H1 (cell line): Measurements from ENCODE around the gene TNS3. TPM values are rescaled to one million over a fixed set of nuclear protein-coding genes. Genes with fewer than 3 reads are reported as not detected.

Experiments
- CTCF ChIA-PET: fragments of 300-600 bp; sonication (Branson Sonifier 250); formaldehyde crosslinking; loops from one replicate; lab custom pipeline; 2021; ENCODE audit not compliant: partially characterized antibody; lab: Charles Lee
- POLR2A ChIA-PET: fragments of 300-600 bp; sonication (Branson Sonifier 250); formaldehyde crosslinking; loops from one replicate; lab custom pipeline; 2021; ENCODE audit warnings: inconsistent platforms; ENCODE audit not compliant: partially characterized antibody; lab: Charles Lee
- DNase-seq, 2 experiments: peaks; one replicate each; pipeline versions ENCODE4 v3.0.0 to v3.0.0-alpha.2; 2010 to 2022; ENCODE audit warnings: low spot score in 2 of 2, low read depth in 1 of 2, mixed read lengths in 1 of 2
- FAIRE-seq: peaks from 2 replicates; lab custom pipeline; 2011; peaks lifted over from hg19 to GRCh38; lab: Jason Lieb, UNC
- H2AFZ ChIP-seq: 2 replicates; pipeline ENCODE4 v1.8.1; 2012; ENCODE audit warnings: low read length, inconsistent platforms
- H2AK5ac ChIP-seq: 2 replicates; pipeline ENCODE4 v1.6.1; 2013; ENCODE audit warnings: low read depth, low read length
- H2BK120ac ChIP-seq: replicated peaks from 2 replicates; pipeline ENCODE3; 2013; ENCODE audit warnings: low read depth, low read length, inconsistent platforms
- H2BK12ac ChIP-seq: 2 replicates; pipeline ENCODE4 v1.6.1; 2013; ENCODE audit warnings: low read depth, low read length
- H2BK15ac ChIP-seq: 2 replicates; pipeline ENCODE4 v1.6.1; 2013; ENCODE audit warnings: low read length
- H2BK20ac ChIP-seq: 2 replicates; pipeline ENCODE4 v1.6.1; 2013; ENCODE audit warnings: low read length
- H2BK5ac ChIP-seq: 2 replicates; pipeline ENCODE4 v1.6.1; 2013; ENCODE audit warnings: low read depth, low read length
- H3K14ac ChIP-seq: 2 replicates; pipeline ENCODE4 v1.6.1; 2013; ENCODE audit warnings: inconsistent platforms; ENCODE audit not compliant: insufficient read length
- H3K18ac ChIP-seq: 2 replicates; pipeline ENCODE4 v1.6.1; 2013; ENCODE audit warnings: low read length; ENCODE audit errors: extremely low read depth
- H3K23ac ChIP-seq: 2 replicates; pipeline ENCODE4 v1.6.1; 2013; ENCODE audit warnings: inconsistent platforms; ENCODE audit not compliant: insufficient read length
- H3K23me2 ChIP-seq: 2 replicates; pipeline ENCODE4 v1.6.1; 2013; ENCODE audit warnings: low read depth, low read length
- H3K27ac ChIP-seq: 2 replicates; pipeline ENCODE4 v1.6.1; 2011; ENCODE audit warnings: low read depth, low read length, inconsistent platforms
- H3K27me3 ChIP-seq, 4 experiments: replicated peaks in 1 of 4; 1 replicate in 1 of 4; 2 replicates in 3 of 4; pipeline versions ENCODE4 v1.6.1 to v1.8.1; 2011 to 2013; ENCODE audit warnings: low read length in 3 of 4, mild to moderate bottlenecking in 3 of 4, inconsistent platforms in 2 of 4, mixed read lengths in 2 of 4, moderate library complexity in 1 of 4; ENCODE audit not compliant: control insufficient read depth in 3 of 4, insufficient read depth in 3 of 4; ENCODE audit errors: extremely low read depth in 1 of 4
- H3K36me3 ChIP-seq, 4 experiments: 2 replicates each; pipeline versions ENCODE4 v1.6.1 to v1.8.1; 2011 to 2013; ENCODE audit warnings: mild to moderate bottlenecking in 4 of 4, low read length in 3 of 4, moderate library complexity in 2 of 4, control low read depth in 1 of 4, inconsistent platforms in 1 of 4; ENCODE audit not compliant: insufficient read depth in 4 of 4, control insufficient read depth in 2 of 4
- H3K4ac ChIP-seq: replicated peaks from 2 replicates; pipeline ENCODE3; 2013; ENCODE audit warnings: low read length, low read depth, mixed read lengths, inconsistent platforms; ENCODE audit not compliant: insufficient read length
- H3K4me1 ChIP-seq, 4 experiments: replicated peaks in 1 of 4; 1 replicate in 1 of 4; 2 replicates in 3 of 4; pipeline versions ENCODE4 v1.6.1 to v1.8.1; 2011 to 2013; ENCODE audit warnings: low read length in 3 of 4, inconsistent platforms in 2 of 4, mixed read lengths in 1 of 4; ENCODE audit not compliant: insufficient read depth in 4 of 4, control insufficient read depth in 3 of 4
- H3K4me2 ChIP-seq, 2 experiments: 2 replicates each; pipeline versions ENCODE4 v1.6.1 to v1.8.1; 2011 to 2013; ENCODE audit warnings: low read depth in 2 of 2, low read length in 2 of 2, control low read depth in 1 of 2, inconsistent platforms in 1 of 2, mild to moderate bottlenecking in 1 of 2; ENCODE audit not compliant: insufficient read depth in 1 of 2
- H3K4me3 ChIP-seq, 4 experiments: fragments of 200-600, 300-600 bp in 1 of 4; sonication (generic), shearing (Covaris generic), sonication (Bioruptor Twin) in 1 of 4; 2 replicates each; pipeline versions ENCODE4 v1.5.1 to v1.8.1; 2011 to 2016; ENCODE audit warnings: low read length in 4 of 4, low read depth in 3 of 4, control low read depth in 2 of 4, inconsistent platforms in 2 of 4, mild to moderate bottlenecking in 2 of 4, mixed read lengths in 1 of 4, moderate library complexity in 1 of 4; ENCODE audit not compliant: insufficient read depth in 2 of 4; ENCODE audit errors: extremely low read depth in 1 of 4
- H3K56ac ChIP-seq: replicated peaks from 2 replicates; pipeline ENCODE3; 2013; ENCODE audit warnings: low read depth, mild to moderate bottlenecking, mixed read lengths, low read length, inconsistent platforms; ENCODE audit not compliant: insufficient read length
- H3K79me1 ChIP-seq: 2 replicates; pipeline ENCODE4 v1.6.1; 2013; ENCODE audit warnings: low read depth, low read length, control low read depth
- H3K79me2 ChIP-seq, 2 experiments: 2 replicates each; pipeline versions ENCODE4 v1.6.1 to v1.8.1; 2012 to 2013; ENCODE audit warnings: low read length in 2 of 2, mild to moderate bottlenecking in 2 of 2, inconsistent platforms in 1 of 2; ENCODE audit not compliant: insufficient read depth in 2 of 2, control insufficient read depth in 1 of 2
- H3K9ac ChIP-seq, 4 experiments: replicated peaks in 1 of 4; 1 replicate in 1 of 4; 2 replicates in 3 of 4; pipeline versions ENCODE4 v1.6.1 to v1.8.1; 2011 to 2013; ENCODE audit warnings: low read depth in 3 of 4, low read length in 3 of 4, control low read depth in 2 of 4, mild to moderate bottlenecking in 2 of 4, moderate library complexity in 2 of 4, inconsistent platforms in 1 of 4; ENCODE audit errors: extremely low read depth in 1 of 4
- H3K9me3 ChIP-seq, 2 experiments: 2 replicates each; pipeline versions ENCODE4 v1.6.1 to v1.8.1; 2012 to 2013; ENCODE audit warnings: mild to moderate bottlenecking in 2 of 2, moderate library complexity in 2 of 2, control low read depth in 1 of 2, inconsistent platforms in 1 of 2, low read depth in 1 of 2, low read length in 1 of 2, mixed read lengths in 1 of 2; ENCODE audit not compliant: insufficient read depth in 2 of 2
- H4K20me1 ChIP-seq, 2 experiments: replicated peaks in 1 of 2; 2 replicates each; pipeline versions ENCODE3 to v1.8.1; 2011 to 2013; ENCODE audit warnings: inconsistent platforms in 2 of 2, low read length in 2 of 2, mild to moderate bottlenecking in 1 of 2; ENCODE audit not compliant: insufficient read depth in 2 of 2, control insufficient read depth in 1 of 2
- H4K5ac ChIP-seq: 2 replicates; pipeline ENCODE4 v1.6.1; 2013; ENCODE audit warnings: low read length, low read depth, mixed read lengths, inconsistent platforms; ENCODE audit not compliant: insufficient read length
- H4K8ac ChIP-seq: 2 replicates; pipeline ENCODE4 v1.8.0; 2013; ENCODE audit warnings: mild to moderate bottlenecking, moderate library complexity, low read length, inconsistent platforms; ENCODE audit not compliant: insufficient read depth; ENCODE audit errors: extremely low read depth
- H4K91ac ChIP-seq: replicated peaks from 2 replicates; pipeline ENCODE3; 2013; ENCODE audit warnings: low read length, mixed read lengths, inconsistent platforms; ENCODE audit not compliant: insufficient read length
- CBX8 ChIP-seq: fragments of 300-800, 300-1000 bp; sonication (generic); IDR thresholded peaks from 2 replicates; pipeline ENCODE4 v1.7.1; 2016; ENCODE audit warnings: low read depth, low read length, borderline replicate concordance
- CEBPB ChIP-seq: IDR thresholded peaks from 2 replicates; pipeline ENCODE4 v1.6.1; 2012; ENCODE audit warnings: low read depth, low read length
- EGR1 ChIP-seq: IDR thresholded peaks from 2 replicates; pipeline ENCODE4 v1.6.1; 2011; ENCODE audit warnings: low read depth, low read length, borderline replicate concordance
- GABPA ChIP-seq: IDR thresholded peaks from 2 replicates; pipeline ENCODE4 v1.6.1; 2011; ENCODE audit warnings: mild to moderate bottlenecking, low read length, moderate library complexity, borderline replicate concordance; ENCODE audit not compliant: insufficient read depth
- GTF2F1 ChIP-seq: IDR thresholded peaks from 2 replicates; pipeline ENCODE4 v1.6.1; 2012; ENCODE audit warnings: low read depth, low read length, improper control_type of control experiment, borderline replicate concordance
- KDM1A ChIP-seq: fragments of 200-600, 300-600 bp; sonication (generic); IDR thresholded peaks from 2 replicates; pipeline ENCODE4 v1.7.1; 2016; ENCODE audit warnings: mild to moderate bottlenecking, low read length, borderline replicate concordance
- MAX ChIP-seq: IDR thresholded peaks from 2 replicates; pipeline ENCODE4 v1.6.1; 2012; ENCODE audit warnings: inconsistent platforms
- SIN3A ChIP-seq, 2 experiments: IDR thresholded peaks in 1 of 2; conservative IDR thresholded peaks in 1 of 2; 2 replicates each; pipeline ENCODE4 v1.6.1; 2011 to 2012; ENCODE audit warnings: low read length in 2 of 2, improper control_type of control experiment in 1 of 2, low read depth in 1 of 2, mild to moderate bottlenecking in 1 of 2
- SUZ12 ChIP-seq: fragments of 200-600 bp; sonication (generic); IDR thresholded peaks from 2 replicates; pipeline ENCODE4 v1.6.1; 2012; ENCODE audit warnings: mild to moderate bottlenecking, inconsistent platforms, low read length, moderate library complexity, mixed read lengths
- TAF7 ChIP-seq: optimal IDR thresholded peaks from 2 replicates; pipeline ENCODE3; 2011; ENCODE audit warnings: low read depth, mild to moderate bottlenecking, inconsistent platforms, low read length, moderate library complexity, borderline replicate concordance
- TEAD4 ChIP-seq: IDR thresholded peaks from 2 replicates; pipeline ENCODE4 v1.6.1; 2012; ENCODE audit warnings: low read depth, low read length, inconsistent platforms, mixed read lengths
- WGBS, 2 experiments: shearing (Covaris generic) in 1 of 2; methylation state at CpG; one replicate each; pipeline versions ENCODE4 v1.1.6 to v1.1.7; 2013 to 2015; ENCODE audit warnings: low lambda C conversion rate in 2 of 2, mixed read lengths in 2 of 2, inconsistent platforms in 1 of 2, low coverage in 1 of 2, missing lambda C conversion rate in 1 of 2; ENCODE audit not compliant: insufficient replicate concordance in 2 of 2, insufficient coverage in 1 of 2, insufficient read length in 1 of 2; ENCODE audit errors: extremely low coverage in 1 of 2, missing lambda C conversion rate in 1 of 2; 5-methylcytosine and 5-hydroxymethylcytosine counted together
- polyA plus RNA-seq, 7 experiments: library from polyadenylated mRNA; depleted of rRNA in 3 of 7; stranded (reverse) in 5 of 7; unstranded in 2 of 7; fragments of >200 nt in 5 of 7; fragments of 200-250 nt in 2 of 7; gene quantifications; 1 replicate in 5 of 7; 2 replicates in 1 of 7; 4 replicates in 1 of 7; pipeline versions ENCODE4 v1.2.1 to v1.2.3, GENCODE V29; 2011 to 2013; ENCODE audit warnings: missing spikeins in 2 of 7, mixed read lengths in 2 of 7
- total RNA-seq: library from RNA; stranded (reverse); fragmentation: NEBNext Ultra II Directional; extraction: Animal tissue kit (Norgen Biotek cat#: 25700); gene quantifications from 2 replicates; pipeline ENCODE4 v1.2.1, GENCODE V29; 2021

Gene TNS3
- total and polyA plus RNA-seq, 2 of the 8 experiments (the other 6 are each of a cell fraction or from before 2014, with no cell fraction given) = 11.9 to 24.2 TPM

GRCh38 chr7:47333554-47333887 lies 248.4 kb downstream of the TNS3 start:
- H4K91ac ChIP-seq = no peak overlapping the region
- H3K56ac ChIP-seq = no peak overlapping the region
- no peak overlapping the region for H3K14ac ChIP-seq
- no peak overlapping the region for H2BK5ac ChIP-seq
- H3K18ac ChIP-seq = no peak overlapping the region
- H3K79me2 ChIP-seq = no peaks in the 10 kb centered on the region
- no peak overlapping the region for H4K8ac ChIP-seq
- H2AFZ ChIP-seq = no peak overlapping the region
- POLR2A ChIA-PET = no interaction called here
- TF ChIP-seq TAF7 = no peak
- no peak for TF ChIP-seq SIN3A (conservative IDR thresholded peaks at IDR 0.05 in 1 of 2, IDR thresholded peaks at IDR 0.05 in 1 of 2; ENCODE audit: low read depth in 1 of 2, low read length in 2 of 2)
- no peak for TF ChIP-seq GABPA
- no peak for TF ChIP-seq GTF2F1
- no peak for TF ChIP-seq CEBPB
- TF ChIP-seq TEAD4 = no peak
- TF ChIP-seq SUZ12 = no peak
- TF ChIP-seq MAX = no peak
- no peak for TF ChIP-seq KDM1A
- TF ChIP-seq CBX8 = no peak
- TF ChIP-seq EGR1 = no peak
- no peak overlapping the region for H3K9ac ChIP-seq
- CTCF ChIA-PET = interaction anchor here (1.2 to 2.7 kb wide), 6 partner anchors 10 to 68 kb away, joined by 3 to 15 read pairs (median 4); no protein-coding TSS in a partner anchor
- no peaks in the 10 kb centered on the region for H3K9me3 ChIP-seq
- DNase-seq (no peak), FAIRE-seq (no peak)
- no peak overlapping the region for H3K27ac ChIP-seq
- H2BK120ac ChIP-seq = no peak overlapping the region
- no peak overlapping the region for H3K23ac ChIP-seq
- no peaks in the 10 kb centered on the region for H3K23me2 ChIP-seq
- no peaks in the 10 kb centered on the region for H4K20me1 ChIP-seq
- H3K4me3 ChIP-seq = no peak overlapping the region
- 0 out of 2 replicates have a peak, but pooled peaks cover 3% of the 10 kb centered on the region for H3K79me1 ChIP-seq
- 80% methylated on average over 2 of the region's 2 CpGs; no CpG with 5 or more reads in 1 of the 2 experiments for WGBS, 2 experiments
- H2AK5ac ChIP-seq = no peak overlapping the region
- no peak overlapping the region for H3K4ac ChIP-seq
- H3K4me1 ChIP-seq = peaks cover 10 to 28% (median 16%) of the 10 kb centered on the region in 4 experiments
- no peaks in the 10 kb centered on the region for H3K36me3 ChIP-seq
- no peak overlapping the region for H3K4me2 ChIP-seq
- H2BK15ac ChIP-seq = no peak overlapping the region
- no peaks in the 10 kb centered on the region for H3K27me3 ChIP-seq
- H4K5ac ChIP-seq = no peak overlapping the region
- H2BK20ac ChIP-seq = no peak overlapping the region
- no peak overlapping the region for H2BK12ac ChIP-seq
